Astrocyte (in vitro differentiated cells and primary cell): ENCODE measurements around the gene SLC22A5. TPM values are rescaled to one million over a fixed set of nuclear protein-coding genes. Genes with fewer than 3 reads are reported as not detected.

ENCODE experiments used
- DNase-seq: peaks from one replicate; pipeline ENCODE4 v3.0.0-alpha.2; 2010; ENCODE audit warnings: low read depth
- FAIRE-seq: peaks from 2 replicates; lab custom pipeline; 2011; peaks lifted over from hg19 to GRCh38; lab: Jason Lieb, UNC
- H2AFZ ChIP-seq: 2 replicates; pipeline ENCODE4 v1.6.0; 2012; ENCODE audit warnings: low read depth, low read length, inconsistent platforms
- H3K27ac ChIP-seq: 2 replicates; pipeline ENCODE4 v1.5.1; 2011; ENCODE audit warnings: low read depth, low read length, inconsistent platforms
- H3K27me3 ChIP-seq: 2 replicates; pipeline ENCODE4 v1.6.0; 2011; ENCODE audit warnings: low read length, inconsistent platforms; ENCODE audit not compliant: insufficient read depth
- H3K36me3 ChIP-seq: 2 replicates; pipeline ENCODE4 v1.5.1; 2011; ENCODE audit warnings: low read length, inconsistent platforms; ENCODE audit not compliant: insufficient read depth
- H3K4me1 ChIP-seq: 2 replicates; pipeline ENCODE4 v1.5.1; 2011; ENCODE audit warnings: low read length, inconsistent platforms; ENCODE audit not compliant: insufficient read depth
- H3K4me2 ChIP-seq: 2 replicates; pipeline ENCODE4 v1.6.0; 2012; ENCODE audit warnings: low read length, inconsistent platforms
- H3K4me3 ChIP-seq: 2 replicates; pipeline ENCODE4 v1.5.1; 2011; ENCODE audit warnings: low read depth, mild to moderate bottlenecking, low read length, inconsistent platforms; ENCODE audit not compliant: insufficient read depth
- H3K79me2 ChIP-seq: 2 replicates; pipeline ENCODE4 v1.6.0; 2012; ENCODE audit warnings: mild to moderate bottlenecking, low read length, inconsistent platforms; ENCODE audit not compliant: insufficient read depth
- H3K9ac ChIP-seq: 2 replicates; pipeline ENCODE4 v1.6.0; 2012; ENCODE audit warnings: mild to moderate bottlenecking, low read length, inconsistent platforms
- H3K9me3 ChIP-seq: 2 replicates; pipeline ENCODE4 v1.5.1; 2012; ENCODE audit warnings: low read depth, mild to moderate bottlenecking, low read length, inconsistent platforms; ENCODE audit not compliant: insufficient read depth
- H4K20me1 ChIP-seq: 2 replicates; pipeline ENCODE4 v1.6.0; 2012; ENCODE audit warnings: low read length, inconsistent platforms; ENCODE audit not compliant: insufficient read depth
- H3K27ac Mint-ChIP-seq: one replicate; pipeline ENCODE4 v1.8.0; 2021; ENCODE audit warnings: mild to moderate bottlenecking, mixed read lengths; ENCODE audit not compliant: unreplicated experiment
- H3K27me3 Mint-ChIP-seq: one replicate; pipeline ENCODE4 v1.8.0; 2021; ENCODE audit warnings: low read depth, mixed read lengths; ENCODE audit not compliant: unreplicated experiment
- H3K36me3 Mint-ChIP-seq: one replicate; pipeline ENCODE4 v1.8.0; 2021; ENCODE audit warnings: low read depth, mixed read lengths; ENCODE audit not compliant: unreplicated experiment
- H3K4me1 Mint-ChIP-seq: one replicate; pipeline ENCODE4 v1.8.0; 2021; ENCODE audit warnings: low read depth, mixed read lengths; ENCODE audit not compliant: unreplicated experiment
- H3K4me3 Mint-ChIP-seq: one replicate; pipeline ENCODE4 v1.8.0; 2021; ENCODE audit warnings: mild to moderate bottlenecking, moderate library complexity, mixed read lengths; ENCODE audit not compliant: unreplicated experiment
- H3K9me3 Mint-ChIP-seq: one replicate; pipeline ENCODE4 v1.8.0; 2021; ENCODE audit warnings: mild to moderate bottlenecking, mixed read lengths; ENCODE audit not compliant: unreplicated experiment
- CTCF ChIP-seq: IDR thresholded peaks from 2 replicates; pipeline ENCODE4 v1.5.1; 2011; ENCODE audit warnings: low read depth, mild to moderate bottlenecking, inconsistent platforms, low read length, moderate library complexity; ENCODE audit not compliant: insufficient read depth
- EZH2 ChIP-seq: IDR thresholded peaks from 2 replicates; pipeline ENCODE4 v1.6.1; 2012; ENCODE audit warnings: mild to moderate bottlenecking, low read length, inconsistent platforms; ENCODE audit not compliant: insufficient read depth
- total RNA-seq: library from RNA; stranded (reverse); gene quantifications from 2 replicates; pipeline ENCODE4 v1.2.1, GENCODE V29; 2021

Gene SLC22A5
- total RNA-seq, 1 donor from 2014 or later = 8.3 TPM

- no peak for FAIRE-seq
- H3K9me3 ChIP-seq = no peaks in the 10 kb centered on the region
- no peak overlapping the region for H3K4me2 ChIP-seq
- no peak overlapping the region for H3K27ac ChIP-seq
- no peak overlapping the region for H3K4me3 ChIP-seq
- no peaks in the 10 kb centered on the region for H3K27me3 ChIP-seq
- no peak for DNase-seq
- no peak overlapping the region for H2AFZ ChIP-seq
- Mint-ChIP-seq H3K27ac (no peak overlapping the region), H3K9me3 (no peaks in the 10 kb centered on the region), H3K4me3 (no peak overlapping the region), H3K4me1 (peaks cover 53% of the 10 kb centered on the region), H3K27me3 (no peaks in the 10 kb centered on the region), H3K36me3 (peaks cover 8% of the 10 kb centered on the region)
- peaks cover 18% of the 10 kb centered on the region for H3K4me1 ChIP-seq
- TF ChIP-seq EZH2 (no peak), CTCF (no peak)
- H3K79me2 ChIP-seq = peaks cover 10% of the 10 kb centered on the region
- H3K36me3 ChIP-seq = no peaks in the 10 kb centered on the region
- no peak overlapping the region for H3K9ac ChIP-seq
- no peaks in the 10 kb centered on the region for H4K20me1 ChIP-seq
Measured at GRCh38 chr5:132417010-132417439, 47.5 kb downstream of the SLC22A5 start.

- Histone ChIP-seq H2AFZ (no peak overlapping the region), H3K4me3 (no peak overlapping the region), H4K20me1 (no peaks in the 10 kb centered on the region), H3K9me3 (no peaks in the 10 kb centered on the region), H3K27ac (no peak overlapping the region), H3K79me2 (peaks cover 10% of the 10 kb centered on the region), H3K4me1 (peaks cover 17% of the 10 kb centered on the region), H3K9ac (no peak overlapping the region), H3K27me3 (no peaks in the 10 kb centered on the region), H3K36me3 (no peaks in the 10 kb centered on the region), H3K4me2 (no peak overlapping the region)
- peaks cover 50% of the 10 kb centered on the region for H3K4me1 Mint-ChIP-seq
- DNase-seq (no peak), FAIRE-seq (no peak)
- H3K9me3 Mint-ChIP-seq = no peaks in the 10 kb centered on the region
- no peak overlapping the region for H3K27ac Mint-ChIP-seq
- no peaks in the 10 kb centered on the region for H3K27me3 Mint-ChIP-seq
- peaks cover 8% of the 10 kb centered on the region for H3K36me3 Mint-ChIP-seq
- no peak for TF ChIP-seq EZH2
- H3K4me3 Mint-ChIP-seq = no peak overlapping the region
Measured at GRCh38 chr5:132417461-132417860, 48.0 kb downstream of the SLC22A5 start.

- Mint-ChIP-seq H3K27ac (no peak overlapping the region), H3K36me3 (peaks cover 8% of the 10 kb centered on the region), H3K27me3 (no peaks in the 10 kb centered on the region), H3K9me3 (no peaks in the 10 kb centered on the region), H3K4me1 (peaks cover 52% of the 10 kb centered on the region), H3K4me3 (no peak overlapping the region)
- H3K27me3 ChIP-seq = no peaks in the 10 kb centered on the region
- no peak overlapping the region for H3K4me2 ChIP-seq
- peaks cover 21% of the 10 kb centered on the region for H3K4me1 ChIP-seq
- no peak overlapping the region for H3K27ac ChIP-seq
- H3K36me3 ChIP-seq = no peaks in the 10 kb centered on the region
- no peak overlapping the region for H3K9ac ChIP-seq
- H3K4me3 ChIP-seq = no peak overlapping the region
- H4K20me1 ChIP-seq = no peaks in the 10 kb centered on the region
- DNase-seq (no peak), FAIRE-seq (no peak)
- H2AFZ ChIP-seq = no peak overlapping the region
- H3K79me2 ChIP-seq = peaks cover 10% of the 10 kb centered on the region
- no peak for TF ChIP-seq CTCF
- no peak for TF ChIP-seq EZH2
- no peaks in the 10 kb centered on the region for H3K9me3 ChIP-seq
Measured at GRCh38 chr5:132417889-132418485, 48.5 kb downstream of the SLC22A5 start.
